HG03342 (cell line): ENCODE results near the gene FEZ2.

Experiments
- ATAC-seq: cut with Tn5 transposase; IDR thresholded peaks from one replicate; pipeline ENCODE4 v1.9.1; 2021; ENCODE audit warnings: mild to moderate bottlenecking, moderate library complexity; ENCODE audit not compliant: unreplicated experiment

FEZ2 gene

DNA sequence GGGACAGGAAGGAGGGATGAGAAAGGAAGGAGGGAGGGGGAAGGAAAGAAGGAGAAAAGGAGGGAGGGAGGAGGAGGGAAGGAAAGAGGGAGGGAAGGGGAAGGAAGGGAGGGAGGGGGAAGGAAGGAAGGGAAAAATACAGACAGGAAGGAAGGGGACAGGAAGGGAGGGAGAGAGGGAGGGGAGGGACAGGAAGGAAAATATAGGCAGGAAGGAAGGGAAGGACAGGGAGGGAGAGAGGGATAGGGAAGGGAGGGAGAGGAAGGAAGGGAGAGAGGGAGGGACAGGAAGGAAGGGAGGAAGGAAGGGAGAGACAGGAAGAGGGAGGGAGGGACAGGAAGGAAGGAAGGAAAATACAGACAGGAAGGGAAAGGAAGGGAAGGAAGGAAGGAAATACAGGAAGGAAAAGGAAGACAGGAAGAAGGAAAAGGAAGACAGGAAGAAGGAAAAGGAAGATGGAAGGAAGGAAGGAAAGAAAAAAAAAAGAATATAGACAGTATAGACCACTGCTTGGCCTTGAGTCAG, 63.6 kb downstream of the FEZ2 start:
- no peak for ATAC-seq

DNA sequence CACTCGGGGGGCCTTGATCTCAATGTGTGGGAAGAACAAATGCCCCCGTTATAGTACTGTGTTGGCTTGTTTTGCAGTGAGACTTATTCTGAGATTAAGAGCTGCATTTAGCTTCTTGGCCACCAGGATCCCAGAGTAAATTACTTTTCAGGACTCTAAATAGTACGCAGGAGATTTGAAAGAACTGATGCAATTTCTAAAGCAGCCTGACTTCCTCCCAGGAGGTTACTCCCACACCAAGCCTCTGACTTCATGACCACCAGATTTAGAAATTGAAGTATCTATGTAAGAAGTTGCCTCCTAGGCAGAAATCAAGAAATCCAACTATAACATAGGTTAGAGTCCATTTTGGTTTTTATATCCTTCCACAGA, 67.0 kb downstream of the FEZ2 start:
- no peak for ATAC-seq

DNA sequence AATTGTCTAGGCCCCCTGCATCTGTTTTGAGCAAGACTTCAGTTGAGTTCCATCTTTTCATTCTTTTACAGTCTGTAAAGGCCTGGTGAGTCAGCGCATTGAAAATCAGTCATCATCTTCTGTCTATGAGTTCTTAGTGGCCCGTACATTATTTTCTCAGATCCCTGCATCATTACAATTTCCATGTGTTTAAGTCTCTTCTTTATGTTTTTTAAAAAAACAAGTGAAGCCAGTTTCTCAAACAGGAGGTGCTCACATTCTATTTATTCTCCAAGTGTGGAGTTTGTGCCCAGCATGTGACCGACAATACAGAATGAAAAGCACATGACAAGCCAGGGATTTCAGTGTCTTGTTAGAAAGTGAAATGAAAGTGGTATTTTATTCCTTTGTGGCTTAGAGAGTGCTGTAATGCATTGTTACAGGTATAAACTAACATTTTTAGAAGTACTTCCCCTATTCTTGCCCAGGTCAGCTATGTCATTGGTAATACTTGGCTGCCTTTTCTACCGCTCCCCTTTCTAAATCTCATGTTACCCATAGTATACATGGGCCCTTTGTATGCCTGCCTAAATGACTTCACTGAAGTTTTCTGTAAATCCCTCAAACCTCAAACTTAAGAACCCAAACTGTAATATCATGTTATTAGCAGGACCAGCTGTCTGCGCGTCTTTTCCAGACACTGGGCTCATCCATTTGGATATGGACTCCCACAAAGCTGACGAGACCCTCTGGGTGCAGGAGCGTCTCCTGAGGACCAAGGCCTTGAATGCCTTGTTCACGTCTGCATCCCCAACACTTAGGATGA, 67.6 kb downstream of the FEZ2 start:
- peak; percentile 77 for ATAC-seq

DNA sequence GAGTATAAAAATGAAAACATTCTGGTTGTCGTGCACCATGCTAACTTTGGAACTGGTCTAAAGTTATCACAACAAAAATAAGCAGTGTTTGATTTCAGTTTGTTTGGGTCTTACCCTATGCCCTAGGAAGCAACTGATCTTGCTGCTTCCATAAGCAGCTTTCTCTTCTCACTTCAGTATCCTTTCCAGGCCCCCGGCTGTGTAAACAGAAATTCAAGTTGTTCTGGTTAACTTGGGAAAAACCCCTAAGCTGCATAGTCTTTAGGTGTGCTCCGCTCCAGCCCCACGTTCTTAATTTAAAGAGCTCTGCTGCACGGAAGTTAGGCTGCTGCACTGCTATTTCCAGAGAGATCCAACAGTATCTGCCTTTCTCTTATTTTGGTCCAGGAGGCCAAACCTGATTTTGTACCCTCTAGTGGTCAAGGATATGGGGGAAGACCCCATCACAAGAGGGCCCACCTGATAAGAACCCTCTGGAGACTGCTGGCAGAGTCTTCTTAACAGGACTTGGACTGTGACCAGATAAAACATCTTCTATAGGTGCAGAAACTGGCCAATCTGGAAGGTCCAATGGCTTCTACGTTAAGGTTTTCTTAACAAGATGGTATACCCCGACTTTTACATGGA, 69.1 kb downstream of the FEZ2 start:
- peak; percentile 9 for ATAC-seq

DNA sequence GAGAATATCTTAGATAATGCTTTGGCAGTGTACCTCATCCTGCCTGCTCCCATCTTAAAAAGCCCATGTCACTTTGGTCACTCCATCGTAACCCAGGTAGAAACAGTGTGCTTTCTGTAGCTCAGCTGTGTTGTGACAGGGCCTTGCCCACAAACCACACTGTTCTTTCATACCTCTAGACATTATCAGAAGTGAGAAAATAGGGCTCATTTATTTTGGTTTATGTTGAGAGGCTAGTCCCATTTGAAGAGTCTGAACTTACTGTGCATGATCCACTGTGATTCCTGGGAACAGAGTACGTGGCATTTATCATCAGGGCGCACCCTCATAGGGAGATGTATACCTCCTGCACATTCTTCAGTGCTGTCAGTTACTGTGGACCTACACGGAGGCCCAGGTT, 69.7 kb downstream of the FEZ2 start:
- peak; percentile 66 for ATAC-seq

DNA sequence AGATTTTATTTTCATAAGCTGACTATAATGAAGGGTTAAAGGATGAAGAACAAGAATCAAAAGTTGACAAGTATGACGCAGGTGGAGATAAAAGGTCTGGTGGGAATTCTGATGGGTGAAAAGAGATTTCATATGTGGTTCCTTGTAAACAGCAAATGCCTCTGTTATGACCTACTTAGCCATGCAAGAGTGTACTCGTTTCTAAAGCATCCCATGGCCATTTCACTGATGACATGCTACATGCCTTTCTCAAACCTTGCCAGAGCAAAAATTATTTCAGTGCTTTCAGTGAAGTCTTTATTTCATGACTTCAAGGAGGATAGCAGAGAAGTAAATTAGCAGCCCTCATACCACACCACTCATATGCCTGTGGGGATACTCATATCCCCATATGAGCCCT, 71.7 kb downstream of the FEZ2 start:
- ATAC-seq: no peak

DNA sequence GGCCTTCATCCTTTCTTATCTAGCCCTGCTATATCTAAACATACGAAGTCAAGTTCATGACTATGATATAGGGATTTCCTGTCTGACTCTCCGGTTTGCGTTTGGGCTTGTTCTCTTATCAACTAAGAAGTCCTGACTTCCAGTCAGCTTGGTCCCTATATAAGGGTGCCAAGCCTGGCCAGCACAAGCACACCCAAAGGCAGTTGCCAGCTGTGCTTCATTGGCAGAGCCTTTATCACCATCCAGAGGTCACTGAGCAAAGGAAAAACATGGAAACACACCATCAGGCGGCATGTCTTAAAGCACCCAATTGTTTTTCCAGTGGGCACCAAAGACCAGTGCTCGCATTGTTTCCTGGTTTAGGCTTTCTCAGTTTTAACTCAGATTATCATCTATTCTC, 72.7 kb downstream of the FEZ2 start:
- no peak for ATAC-seq

DNA sequence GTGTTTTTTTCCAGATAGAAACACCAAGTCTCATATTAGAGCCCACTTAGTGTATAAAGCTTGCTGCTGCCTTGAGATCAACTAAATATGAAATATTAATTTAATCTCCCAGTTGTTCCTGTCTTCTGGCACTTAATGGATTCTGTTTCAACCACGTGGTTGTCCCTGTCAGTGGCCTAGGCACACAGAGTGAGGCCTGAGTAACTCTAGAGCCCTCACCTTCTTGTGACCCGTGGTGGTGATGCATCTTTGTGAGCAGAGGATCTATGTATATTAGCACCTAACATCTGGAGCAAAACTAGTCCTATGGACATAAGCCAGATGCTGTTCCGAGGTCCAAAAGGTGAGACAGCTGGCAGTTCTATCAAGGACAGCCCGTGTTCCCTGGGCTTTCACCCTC, 74.8 kb downstream of the FEZ2 start:
- ATAC-seq: no peak

DNA sequence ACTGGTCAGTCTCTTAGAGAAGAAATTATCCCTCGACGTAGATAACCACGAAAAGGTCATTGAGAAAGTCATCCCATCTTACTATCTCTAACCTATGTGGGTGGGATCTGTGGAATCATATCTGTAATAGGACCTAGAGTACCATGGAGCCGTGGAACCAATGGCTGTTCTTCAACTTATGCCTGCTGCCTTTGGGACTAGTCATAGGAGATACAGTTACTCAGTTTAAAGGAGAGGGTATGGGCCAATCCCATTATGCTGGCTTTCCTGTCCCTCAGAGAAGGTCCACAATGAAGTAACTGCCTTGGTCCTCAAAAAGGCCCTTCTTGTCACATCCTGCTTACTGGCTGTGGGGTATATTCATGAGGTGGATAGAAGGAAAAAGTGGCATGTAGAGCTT, 77.5 kb downstream of the FEZ2 start:
- ATAC-seq: no peak

DNA sequence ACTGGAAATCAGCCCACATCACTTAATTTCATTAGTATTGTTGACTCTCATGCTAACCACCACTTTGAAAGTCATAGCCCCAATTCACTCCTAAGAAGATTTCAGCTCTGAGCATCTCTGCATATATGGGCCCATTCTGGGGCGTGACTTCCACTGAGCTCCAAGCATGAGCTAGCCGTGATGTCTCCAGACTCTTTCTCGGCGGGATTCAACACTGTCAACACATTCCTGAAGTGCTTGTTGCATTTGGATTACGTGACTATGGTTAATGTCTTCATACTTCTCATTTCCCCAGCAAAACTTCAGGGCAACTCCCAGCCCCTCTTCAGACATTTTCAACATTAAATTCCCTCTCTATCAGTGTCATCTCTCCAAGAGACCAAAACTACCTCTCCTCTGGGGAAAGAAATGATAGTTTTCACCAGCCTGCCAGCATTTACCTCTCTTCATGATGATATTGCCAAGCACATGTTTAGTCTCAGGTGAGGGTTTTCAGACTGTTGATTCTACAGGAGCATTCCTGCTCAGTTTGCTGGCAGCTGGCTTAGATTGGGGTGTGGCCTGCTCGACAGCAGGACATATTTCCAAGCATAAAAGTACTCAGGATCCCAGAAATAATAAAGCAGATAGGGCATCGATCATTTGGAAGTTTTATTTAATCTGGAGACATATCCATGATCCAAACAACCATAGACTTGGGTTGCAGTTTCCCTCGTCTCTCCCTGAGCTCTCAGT, 81.7 kb downstream of the FEZ2 start:
- no peak for ATAC-seq

DNA sequence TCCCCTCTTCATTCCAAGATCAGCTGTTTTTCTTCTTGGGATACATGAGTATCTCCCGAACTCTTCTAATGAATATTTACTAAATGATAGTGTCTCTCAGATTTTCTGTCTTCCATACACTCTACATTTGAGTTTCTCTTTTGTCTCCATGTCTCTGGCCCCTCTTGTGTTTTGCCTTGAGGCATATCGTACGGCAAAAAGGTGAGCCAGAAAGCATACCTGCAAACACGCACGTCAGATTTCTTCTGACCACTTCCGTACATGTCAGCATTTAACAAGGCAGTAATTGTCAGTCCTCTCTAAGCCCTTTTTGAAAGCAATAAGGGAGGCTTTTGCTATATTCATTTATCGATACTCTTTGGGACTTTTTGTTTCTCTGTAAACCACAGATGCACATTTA, 82.4 kb downstream of the FEZ2 start:
- no peak for ATAC-seq

DNA sequence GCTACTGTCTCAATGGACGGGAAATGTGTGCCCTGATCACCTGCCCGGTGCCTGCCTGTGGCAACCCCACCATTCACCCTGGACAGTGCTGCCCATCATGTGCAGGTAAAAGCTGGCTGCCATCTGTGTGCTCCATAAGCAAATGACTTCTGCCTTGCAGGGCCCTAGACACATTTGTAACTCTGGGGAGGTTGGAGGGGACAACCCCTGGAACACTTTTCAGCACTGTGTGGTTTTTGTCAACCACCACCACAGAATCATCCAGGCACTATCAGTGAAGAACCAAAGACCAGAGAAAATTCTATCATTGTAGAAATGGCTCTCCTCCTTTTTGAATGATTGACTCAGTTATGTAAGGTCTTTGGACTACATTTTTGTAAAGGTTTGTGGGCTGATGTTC, 84.3 kb downstream of the FEZ2 start:
- peak; percentile 46 for ATAC-seq

DNA sequence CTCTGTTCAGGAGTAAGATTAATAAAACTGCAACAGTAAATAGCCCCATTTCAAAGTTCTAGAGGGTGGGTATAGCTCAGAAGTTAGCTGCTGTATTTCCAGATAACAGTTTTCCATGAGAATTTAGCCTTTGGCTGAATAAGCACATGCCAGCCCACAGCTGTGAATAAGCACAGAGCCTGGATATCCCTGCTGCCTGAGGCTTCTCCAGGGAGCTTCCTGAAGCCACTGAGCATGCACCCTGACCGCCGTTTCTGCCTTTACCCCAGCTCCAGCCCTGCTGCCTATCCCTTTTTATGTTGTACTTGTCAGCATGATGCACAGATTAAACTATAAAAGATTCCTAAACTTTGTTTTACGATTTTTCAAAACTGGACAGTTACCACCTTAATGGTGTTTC, 85.3 kb downstream of the FEZ2 start:
- ATAC-seq: no peak

DNA sequence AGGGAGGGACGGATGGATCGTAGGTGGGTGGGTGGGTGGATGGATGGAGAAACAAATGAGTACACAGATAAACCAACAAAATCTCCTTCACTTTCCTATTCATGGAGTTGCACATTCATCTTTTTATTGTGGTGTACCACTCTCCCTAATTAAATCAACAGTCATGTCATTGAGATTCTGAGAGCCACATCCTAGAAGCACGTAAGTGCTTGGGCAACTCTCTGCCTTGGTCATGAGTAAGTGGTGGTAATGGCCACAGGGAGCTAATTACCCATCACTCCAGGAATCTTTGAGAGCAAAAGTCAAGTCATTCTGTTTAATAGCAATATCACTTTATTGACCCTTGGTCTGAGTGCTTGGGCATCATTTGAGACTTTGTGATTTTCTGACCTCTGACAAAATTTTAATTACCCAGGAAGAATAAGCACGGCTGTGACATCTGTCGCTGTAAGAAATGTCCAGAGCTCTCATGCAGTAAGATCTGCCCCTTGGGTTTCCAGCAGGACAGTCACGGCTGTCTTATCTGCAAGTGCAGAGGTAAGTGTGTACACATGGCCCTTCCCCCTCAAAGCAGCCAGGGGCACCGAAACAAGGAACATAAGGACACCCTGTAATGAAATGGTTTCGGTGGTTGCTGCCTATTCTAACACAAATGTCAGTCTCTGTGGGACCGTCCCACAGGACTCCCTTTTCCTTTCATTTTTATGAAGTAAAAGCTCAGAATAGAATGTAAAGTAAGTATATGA, 85.9 kb downstream of the FEZ2 start:
- ATAC-seq: peak; percentile 83

DNA sequence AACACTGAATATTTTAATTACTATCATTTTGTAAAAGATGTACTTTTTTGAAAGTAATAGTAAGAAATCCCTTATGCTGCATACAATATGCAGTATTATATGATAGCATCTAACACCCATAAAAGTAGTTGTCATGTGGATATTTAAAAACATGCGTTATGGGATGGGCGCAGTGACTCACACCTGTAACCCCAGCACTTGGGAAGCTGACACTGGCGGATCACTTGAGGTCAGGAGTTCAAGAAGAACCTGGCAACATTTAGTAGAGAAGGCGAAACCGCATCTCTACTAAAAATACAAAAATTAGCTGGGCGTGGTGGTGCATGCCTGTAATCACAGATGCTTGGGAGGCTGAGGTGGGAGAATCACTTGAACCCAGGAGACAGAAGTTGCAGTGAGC, 88.9 kb downstream of the FEZ2 start:
- ATAC-seq: no peak

DNA sequence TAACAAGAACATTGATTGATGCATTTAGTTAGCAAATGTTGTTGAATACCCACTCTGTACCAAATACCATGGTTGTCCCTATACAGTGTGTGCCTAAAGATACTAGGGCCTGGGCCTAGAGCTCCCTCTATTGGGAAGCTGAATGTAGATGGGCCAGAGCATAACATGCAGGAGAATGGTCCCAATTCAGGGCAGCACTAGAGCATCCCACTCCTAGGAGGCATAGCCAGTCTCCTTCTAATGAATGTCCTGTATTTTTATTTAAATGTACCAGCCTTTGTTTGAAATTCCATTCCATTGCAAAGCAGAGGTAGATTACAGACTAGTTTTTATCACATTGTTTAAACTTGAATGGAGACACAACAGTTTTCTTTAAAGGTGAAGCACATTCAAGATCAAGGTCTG, 90.6 kb downstream of the FEZ2 start:
- peak; percentile 83 for ATAC-seq
